ENCODE results near the gene TBC1D22A.
"Not testable (repeated sequence)": the region's sequence is repeated elsewhere in the genome, so short reads cannot be mapped to it uniquely, and the experiment has no call there.

Gene TBC1D22A

GRCh38 chr22:47130883-47131631 is 368.6 kb downstream of the TBC1D22A start:
- no peak for DNase-seq

GRCh38 chr22:47131632-47132427 is 369.4 kb downstream of the TBC1D22A start:
- DNase-seq = no peak

- no peak for DNase-seq
Observed at GRCh38 chr22:47132428-47132825, 370.0 kb downstream of the TBC1D22A start.

- DNase-seq = no peak
Observed at GRCh38 chr22:47133061-47133969, 370.9 kb downstream of the TBC1D22A start.

GRCh38 chr22:47134222-47134621 is 371.8 kb downstream of the TBC1D22A start:
- DNase-seq = no peak

- DNase-seq = no peak
Observed at GRCh38 chr22:47135338-47135737, 372.9 kb downstream of the TBC1D22A start.

GRCh38 chr22:47136050-47136449 is 373.6 kb downstream of the TBC1D22A start:
- no peak for DNase-seq

GRCh38 chr22:47136671-47137070 is 374.2 kb downstream of the TBC1D22A start:
- DNase-seq = no peak

GRCh38 chr22:47139013-47139789 is 376.8 kb downstream of the TBC1D22A start:
- no peak for DNase-seq

GRCh38 chr22:47139790-47140119 is 377.3 kb downstream of the TBC1D22A start:
- DNase-seq = no peak

- not testable (repeated sequence) for DNase-seq
Observed at GRCh38 chr22:47140975-47141374, 378.5 kb downstream of the TBC1D22A start.

GRCh38 chr22:47142427-47143046 is 380.1 kb downstream of the TBC1D22A start:
- no peak for DNase-seq

- no peak for DNase-seq
Observed at GRCh38 chr22:47143249-47143938, 380.9 kb downstream of the TBC1D22A start.

GRCh38 chr22:47144076-47144765 is 381.8 kb downstream of the TBC1D22A start:
- DNase-seq = no peak

- DNase-seq = no peak
Observed at GRCh38 chr22:47144791-47145425, 382.5 kb downstream of the TBC1D22A start.

- no peak for DNase-seq
Observed at GRCh38 chr22:47145883-47146282, 383.4 kb downstream of the TBC1D22A start.

- DNase-seq = no peak
Observed at GRCh38 chr22:47146391-47146790, 383.9 kb downstream of the TBC1D22A start.

GRCh38 chr22:47146941-47147340 is 384.5 kb downstream of the TBC1D22A start:
- DNase-seq = no peak

- DNase-seq = no peak
Observed at GRCh38 chr22:47147572-47147971, 385.1 kb downstream of the TBC1D22A start.

- DNase-seq = no peak
Observed at GRCh38 chr22:47148510-47148909, 386.1 kb downstream of the TBC1D22A start.
